Neural progenitor cell (in vitro differentiated cells): ENCODE results near the gene LMX1B. TPM values are rescaled to one million over a fixed set of nuclear protein-coding genes. Genes with fewer than 3 reads are reported as not detected.

ENCODE experiments used
- DNase-seq: peaks from one replicate; pipeline ENCODE4 v3.0.0-alpha.2; 2016; ENCODE audit warnings: low spot score
- H2AFZ ChIP-seq: fragments of 200-600 bp; sonication (generic); replicated peaks from 2 replicates; pipeline ENCODE4 v1.6.1; 2016; ENCODE audit warnings: antibody characterized with exemption
- H3F3A ChIP-seq: fragments of 200-600 bp; sonication (generic); 2 replicates; pipeline ENCODE4 v1.6.1; 2016; ENCODE audit warnings: antibody characterized with exemption, low read depth
- H3K27ac ChIP-seq: fragments of 200-600 bp; sonication (generic); 2 replicates; pipeline ENCODE4 v1.5.1; 2016; ENCODE audit warnings: mild to moderate bottlenecking
- H3K27me3 ChIP-seq: fragments of 200-600 bp; sonication (generic); 2 replicates; pipeline ENCODE4 v1.6.1; 2016; ENCODE audit warnings: mild to moderate bottlenecking, moderate library complexity
- H3K36me3 ChIP-seq: fragments of 200-600 bp; sonication (generic); 2 replicates; pipeline ENCODE4 v1.5.1; 2016
- H3K4me1 ChIP-seq: fragments of 200-600 bp; sonication (generic); 2 replicates; pipeline ENCODE4 v1.6.1; 2016; ENCODE audit warnings: mixed run types
- H3K4me2 ChIP-seq: fragments of 200-600 bp; sonication (generic); 2 replicates; pipeline ENCODE4 v1.6.1; 2016
- H3K4me3 ChIP-seq: fragments of 200-600 bp; sonication (generic); 2 replicates; pipeline ENCODE4 v1.5.1; 2016
- H3K79me2 ChIP-seq: fragments of 200-600 bp; sonication (generic); 2 replicates; pipeline ENCODE4 v1.6.1; 2016; ENCODE audit warnings: low read depth
- H3K9ac ChIP-seq: fragments of 200-600 bp; sonication (generic); 2 replicates; pipeline ENCODE4 v1.6.1; 2016
- H3K9me3 ChIP-seq: fragments of 200-600 bp; sonication (generic); 2 replicates; pipeline ENCODE4 v1.5.1; 2016; ENCODE audit warnings: low read depth
- H4K20me1 ChIP-seq: fragments of 200-600 bp; sonication (generic); 2 replicates; pipeline ENCODE4 v1.6.1; 2016; ENCODE audit warnings: low read depth
- H3K27ac Mint-ChIP-seq: 3 replicates; pipeline ENCODE4 v1.8.0; 2021; ENCODE audit warnings: mixed read lengths
- H3K27me3 Mint-ChIP-seq: 2 replicates; pipeline ENCODE4 v1.8.0; 2022; ENCODE audit warnings: low read depth, mild to moderate bottlenecking, inconsistent platforms, moderate library complexity, mixed read lengths; ENCODE audit not compliant: insufficient read depth
- H3K36me3 Mint-ChIP-seq: 3 replicates; pipeline ENCODE4 v1.8.0; 2021; ENCODE audit warnings: mixed read lengths
- H3K4me1 Mint-ChIP-seq: 3 replicates; pipeline ENCODE4 v1.8.0; 2021; ENCODE audit warnings: mixed read lengths
- H3K4me3 Mint-ChIP-seq: 3 replicates; pipeline ENCODE4 v1.8.0; 2021; ENCODE audit warnings: mild to moderate bottlenecking, moderate library complexity, mixed read lengths
- H3K9me3 Mint-ChIP-seq: 3 replicates; pipeline ENCODE4 v1.8.0; 2020; ENCODE audit warnings: mixed read lengths
- EZH2 ChIP-seq: fragments of 200-600 bp; sonication (generic); IDR thresholded peaks from 2 replicates; pipeline ENCODE4 v1.6.1; 2017; ENCODE audit warnings: antibody characterized with exemption, mild to moderate bottlenecking, moderate library complexity
- EZH2phosphoT487 ChIP-seq: fragments of 200-600 bp; sonication (generic); IDR thresholded peaks from 2 replicates; pipeline ENCODE4 v1.6.1; 2017; ENCODE audit warnings: antibody characterized with exemption
- total RNA-seq: library from RNA; depleted of rRNA; stranded (reverse); fragments of >200 nt; gene quantifications from 2 replicates; pipeline ENCODE4 v1.2.3, GENCODE V29; 2015; ENCODE audit warnings: low replicate concordance
- TF ChIP-seq, protein P1 (sequence below): fragments of 200-600 bp; sonication (generic); IDR thresholded peaks from 2 replicates; pipeline ENCODE4 v1.5.1; 2017; ENCODE audit warnings: antibody characterized with exemption, mild to moderate bottlenecking

LMX1B gene
- total RNA-seq, 1 donor from 2014 or later, result 0.19 TPM

DNA sequence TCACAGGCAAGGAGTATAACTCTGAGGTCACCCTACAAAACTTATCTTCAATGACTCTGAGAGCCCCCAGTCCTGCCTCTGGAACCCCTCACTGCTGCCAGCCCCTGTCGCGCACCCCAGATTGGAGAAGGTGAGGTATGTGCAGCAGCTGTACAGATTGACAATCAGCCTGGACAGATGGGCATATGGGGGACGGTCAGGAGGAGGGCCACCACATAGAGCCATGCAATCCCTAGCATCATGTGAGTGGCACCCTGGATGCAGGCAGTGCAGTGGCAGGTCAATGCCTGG is 90.1 kb downstream of the LMX1B start:
- no peaks in the 10 kb centered on the region for H3K9me3 Mint-ChIP-seq
- Histone ChIP-seq H3K27me3 (peaks cover 86% of the 10 kb centered on the region), H3K4me3 (no peak overlapping the region), H3K4me1 (peaks cover 10% of the 10 kb centered on the region), H4K20me1 (no peaks in the 10 kb centered on the region), H3K27ac (no peak overlapping the region), H3K79me2 (no peaks in the 10 kb centered on the region), H3K4me2 (no peak overlapping the region), H3K9ac (no peak overlapping the region), H3K9me3 (no peaks in the 10 kb centered on the region), H3F3A (peaks cover 10% of the 10 kb centered on the region), H3K36me3 (no peaks in the 10 kb centered on the region), H2AFZ (no peak overlapping the region)
- H3K4me3 Mint-ChIP-seq, result no peak overlapping the region
- H3K27ac Mint-ChIP-seq, result peak overlapping the region; percentile 21
- H3K36me3 Mint-ChIP-seq, result no peaks in the 10 kb centered on the region
- H3K27me3 Mint-ChIP-seq, result peaks cover 29% of the 10 kb centered on the region
- H3K4me1 Mint-ChIP-seq, result peaks cover 41% of the 10 kb centered on the region
- peak; percentile 0 for DNase-seq
- no peak for TF ChIP-seq EZH2phosphoT487

DNA sequence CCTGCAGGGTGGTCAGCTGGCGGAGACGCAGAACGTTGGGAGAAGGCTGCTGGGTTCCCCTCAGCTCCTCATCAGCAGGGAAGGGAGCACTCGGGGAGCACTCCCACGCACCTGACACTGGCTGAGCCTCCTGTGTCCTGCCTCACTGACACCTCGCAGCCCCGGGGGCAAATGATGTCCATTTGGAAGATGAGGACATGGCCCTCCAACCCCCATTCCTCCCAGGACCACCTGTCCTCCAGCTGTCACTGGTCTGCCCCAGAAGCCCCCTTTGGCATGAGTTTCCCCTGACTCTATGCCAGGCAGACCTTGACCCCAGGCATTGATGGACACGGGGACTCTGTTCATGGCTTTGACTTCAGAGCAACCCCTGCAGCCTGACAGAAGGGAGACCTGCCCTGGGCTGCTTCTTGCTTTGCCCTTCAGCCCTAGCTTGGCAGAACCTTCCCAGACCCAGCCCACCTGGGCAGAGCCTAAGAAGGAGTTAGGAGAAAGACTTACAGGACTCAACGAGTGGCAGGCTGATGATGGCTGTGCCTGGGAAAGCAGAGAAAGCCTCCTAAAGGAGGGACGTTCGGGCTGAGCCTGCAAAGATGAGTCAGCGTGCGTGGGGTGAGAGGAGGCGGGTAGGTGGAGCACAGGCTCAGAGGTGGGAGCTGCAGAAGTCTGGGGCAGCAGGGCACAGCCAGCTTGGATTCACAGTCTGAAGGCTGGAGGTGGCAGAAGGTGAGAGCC is 90.6 kb downstream of the LMX1B start:
- Histone ChIP-seq H3K9ac (no peak overlapping the region), H3K9me3 (no peaks in the 10 kb centered on the region), H3K27ac (no peak overlapping the region), H4K20me1 (no peaks in the 10 kb centered on the region), H3K27me3 (peaks cover 82% of the 10 kb centered on the region), H3K36me3 (no peaks in the 10 kb centered on the region), H3F3A (peaks cover 10% of the 10 kb centered on the region), H2AFZ (no peak overlapping the region), H3K4me2 (no peak overlapping the region), H3K79me2 (no peaks in the 10 kb centered on the region), H3K4me3 (no peak overlapping the region), H3K4me1 (peaks cover 10% of the 10 kb centered on the region)
- peak overlapping the region; percentile 70 for H3K4me3 Mint-ChIP-seq
- H3K4me1 Mint-ChIP-seq, result peaks cover 41% of the 10 kb centered on the region
- peak; percentile 20 for DNase-seq
- no peaks in the 10 kb centered on the region for H3K36me3 Mint-ChIP-seq
- peak overlapping the region; percentile 86 for H3K27ac Mint-ChIP-seq
- no peaks in the 10 kb centered on the region for H3K9me3 Mint-ChIP-seq
- H3K27me3 Mint-ChIP-seq, result peaks cover 29% of the 10 kb centered on the region
- TF ChIP-seq EZH2phosphoT487, result no peak
- no peak for TF ChIP-seq EZH2

DNA sequence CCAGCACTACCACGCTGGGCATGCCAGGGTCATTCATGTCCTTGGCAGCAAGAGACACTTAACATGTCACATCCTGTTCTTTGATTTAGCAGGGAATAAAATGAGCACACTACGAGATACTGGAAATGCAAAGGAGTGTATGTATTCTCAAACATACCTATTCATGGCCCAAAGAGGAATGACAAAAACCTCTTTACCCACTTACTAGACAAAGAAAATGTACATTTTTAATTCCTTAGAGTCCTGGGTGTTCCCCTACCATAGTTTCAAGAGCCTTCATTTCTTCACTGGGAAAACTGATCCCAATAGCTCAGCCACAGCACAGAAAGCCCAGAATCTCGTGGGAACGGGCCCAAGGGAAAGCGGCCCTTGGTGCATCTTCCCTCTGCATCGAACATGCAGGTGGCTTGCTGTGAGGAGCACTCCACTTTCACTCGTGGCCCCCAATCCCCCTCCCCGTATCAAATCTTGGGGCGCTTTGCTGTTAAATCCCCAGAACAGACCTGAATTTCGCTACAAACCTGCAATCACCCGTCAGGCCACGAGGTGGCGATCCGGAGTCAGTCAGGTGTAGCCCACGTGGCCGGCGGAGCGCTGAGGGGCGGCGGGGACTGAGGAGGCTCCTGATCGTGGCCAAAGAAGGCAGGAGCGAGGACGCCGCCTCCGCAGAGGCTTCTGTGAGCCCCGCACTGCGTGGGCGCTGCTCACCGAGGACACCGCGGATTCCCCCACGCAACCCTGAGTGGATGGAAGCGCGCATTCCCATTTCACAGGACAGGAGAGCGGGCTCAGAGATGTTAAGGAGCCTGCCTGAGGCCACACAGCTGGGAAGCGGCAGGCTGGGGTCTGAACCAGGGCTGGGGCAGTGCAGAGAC is 91.4 kb downstream of the LMX1B start:
- H3K36me3 ChIP-seq, result no peaks in the 10 kb centered on the region
- no peaks in the 10 kb centered on the region for H3K79me2 ChIP-seq
- no peaks in the 10 kb centered on the region for H4K20me1 ChIP-seq
- peaks cover 25% of the 10 kb centered on the region for H3K27me3 Mint-ChIP-seq
- H3K9me3 Mint-ChIP-seq, result no peaks in the 10 kb centered on the region
- H3K27me3 ChIP-seq, result peaks cover 75% of the 10 kb centered on the region
- peak overlapping the region; percentile 57 for H3K4me2 ChIP-seq
- TF ChIP-seq, protein P1, sequence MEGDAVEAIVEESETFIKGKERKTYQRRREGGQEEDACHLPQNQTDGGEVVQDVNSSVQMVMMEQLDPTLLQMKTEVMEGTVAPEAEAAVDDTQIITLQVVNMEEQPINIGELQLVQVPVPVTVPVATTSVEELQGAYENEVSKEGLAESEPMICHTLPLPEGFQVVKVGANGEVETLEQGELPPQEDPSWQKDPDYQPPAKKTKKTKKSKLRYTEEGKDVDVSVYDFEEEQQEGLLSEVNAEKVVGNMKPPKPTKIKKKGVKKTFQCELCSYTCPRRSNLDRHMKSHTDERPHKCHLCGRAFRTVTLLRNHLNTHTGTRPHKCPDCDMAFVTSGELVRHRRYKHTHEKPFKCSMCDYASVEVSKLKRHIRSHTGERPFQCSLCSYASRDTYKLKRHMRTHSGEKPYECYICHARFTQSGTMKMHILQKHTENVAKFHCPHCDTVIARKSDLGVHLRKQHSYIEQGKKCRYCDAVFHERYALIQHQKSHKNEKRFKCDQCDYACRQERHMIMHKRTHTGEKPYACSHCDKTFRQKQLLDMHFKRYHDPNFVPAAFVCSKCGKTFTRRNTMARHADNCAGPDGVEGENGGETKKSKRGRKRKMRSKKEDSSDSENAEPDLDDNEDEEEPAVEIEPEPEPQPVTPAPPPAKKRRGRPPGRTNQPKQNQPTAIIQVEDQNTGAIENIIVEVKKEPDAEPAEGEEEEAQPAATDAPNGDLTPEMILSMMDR, result peak; percentile 91
- no peak for TF ChIP-seq EZH2
- TF ChIP-seq EZH2phosphoT487, result peak; percentile 19
- H3K36me3 Mint-ChIP-seq, result no peaks in the 10 kb centered on the region
- peak; percentile 92 for DNase-seq
- no peak overlapping the region for H2AFZ ChIP-seq
- no peak overlapping the region for H3K9ac ChIP-seq
- H3K27ac Mint-ChIP-seq, result peak overlapping the region; percentile 86
- no peaks in the 10 kb centered on the region for H3K9me3 ChIP-seq
- no peak overlapping the region for H3K27ac ChIP-seq
- peaks cover 10% of the 10 kb centered on the region for H3K4me1 ChIP-seq
- H3K4me3 ChIP-seq, result no peak overlapping the region
- H3F3A ChIP-seq, result peaks cover 10% of the 10 kb centered on the region
- peaks cover 41% of the 10 kb centered on the region for H3K4me1 Mint-ChIP-seq
- peak overlapping the region; percentile 70 for H3K4me3 Mint-ChIP-seq

DNA sequence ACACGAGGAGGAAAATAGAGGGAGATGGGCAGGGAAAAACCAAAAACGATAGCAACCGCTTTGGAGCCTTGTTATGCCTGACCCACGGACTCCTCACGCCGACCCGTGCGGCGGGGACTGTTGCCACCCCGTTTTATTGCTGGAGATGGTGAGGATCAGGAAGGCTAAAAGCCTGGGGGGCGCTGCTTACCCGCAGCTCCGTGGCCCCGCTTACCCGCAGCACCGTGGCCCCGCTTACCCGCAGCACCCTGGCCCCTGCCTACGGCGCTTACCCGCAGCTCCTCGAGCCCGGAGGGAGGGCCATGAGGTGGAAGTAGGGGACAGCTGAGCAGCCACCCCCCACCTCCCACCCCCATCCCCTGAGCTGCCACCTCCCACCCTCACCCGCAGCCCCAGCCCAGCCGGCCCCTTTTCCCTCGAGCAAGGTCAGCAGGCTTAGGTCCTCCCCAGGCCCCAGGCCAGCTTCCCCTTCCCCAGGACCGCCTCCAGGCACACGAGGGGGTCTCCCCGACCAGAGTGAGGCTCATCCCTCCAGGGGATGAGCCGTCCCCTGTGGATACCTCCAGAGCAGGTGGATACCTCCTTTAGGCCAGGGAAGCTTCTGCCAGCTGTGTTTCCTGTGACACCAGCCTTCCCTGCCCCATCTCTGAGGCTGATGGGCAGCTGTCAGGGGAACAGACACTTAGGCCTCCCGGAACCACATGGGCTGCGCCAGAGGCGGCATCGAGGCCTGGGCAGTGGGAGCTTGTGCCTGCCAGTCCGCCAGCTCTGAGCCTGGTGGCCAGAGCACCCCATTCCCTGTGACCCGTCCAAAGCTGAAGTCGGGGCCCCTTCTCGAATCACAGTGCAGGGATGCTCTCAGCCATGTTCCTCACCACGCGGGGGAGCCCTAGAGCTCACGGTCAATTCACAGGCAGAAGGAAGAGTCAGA is 92.3 kb downstream of the LMX1B start:
- Histone ChIP-seq H3K79me2 (no peaks in the 10 kb centered on the region), H3K4me2 (no peak overlapping the region), H3K27me3 (peaks cover 83% of the 10 kb centered on the region), H3K4me3 (no peak overlapping the region), H3K27ac (no peak overlapping the region), H3K36me3 (no peaks in the 10 kb centered on the region), H4K20me1 (no peaks in the 10 kb centered on the region), H3F3A (peaks cover 10% of the 10 kb centered on the region), H3K9ac (no peak overlapping the region), H2AFZ (no peak overlapping the region), H3K4me1 (peaks cover 10% of the 10 kb centered on the region), H3K9me3 (no peaks in the 10 kb centered on the region)
- peak; percentile 57 for DNase-seq
- TF ChIP-seq EZH2phosphoT487 (peak; percentile 14), EZH2 (no peak)
- TF ChIP-seq, protein P1, result peak; percentile 61
- Mint-ChIP-seq H3K27ac (no peak overlapping the region), H3K4me1 (peaks cover 38% of the 10 kb centered on the region), H3K36me3 (no peaks in the 10 kb centered on the region), H3K4me3 (peak overlapping the region; percentile 70), H3K27me3 (peaks cover 24% of the 10 kb centered on the region), H3K9me3 (no peaks in the 10 kb centered on the region)
